Astrocyte of the hippocampus (primary cell): Measurements from ENCODE around the gene DRAM1.
A peak's percentile ranks its signal among the peaks of the same experiment; 100 is the strongest.
"Not testable (repeated sequence)": the region's sequence is repeated elsewhere in the genome, so short reads cannot be mapped to it uniquely, and the experiment has no call there.

ENCODE experiments used
- DNase-seq: peaks from one replicate; pipeline ENCODE4 v3.0.0; 2011; ENCODE audit warnings: low read depth, low spot score

The DRAM1 gene

DNA sequence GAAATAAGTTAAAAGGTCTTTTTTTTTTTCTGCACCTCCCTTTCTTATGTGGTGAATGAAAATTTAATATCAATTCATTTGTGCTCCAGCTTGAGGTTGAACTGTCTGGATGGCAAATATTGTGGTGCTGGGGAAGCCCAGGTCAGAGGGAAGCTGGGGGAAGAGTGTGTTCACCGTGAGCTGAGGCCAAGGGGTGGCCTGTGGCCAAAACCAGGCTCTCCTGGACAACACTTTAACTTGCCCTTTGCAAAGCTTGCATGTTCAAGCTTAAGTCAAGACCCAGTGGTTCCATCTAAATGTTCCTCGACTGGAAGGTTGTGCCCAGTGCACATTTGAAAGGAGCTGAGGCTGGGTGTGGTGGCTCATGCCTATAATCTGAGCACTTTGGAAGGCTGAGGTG lies 28.8 kb downstream of the DRAM1 start:
- DNase-seq: no peak

DNA sequence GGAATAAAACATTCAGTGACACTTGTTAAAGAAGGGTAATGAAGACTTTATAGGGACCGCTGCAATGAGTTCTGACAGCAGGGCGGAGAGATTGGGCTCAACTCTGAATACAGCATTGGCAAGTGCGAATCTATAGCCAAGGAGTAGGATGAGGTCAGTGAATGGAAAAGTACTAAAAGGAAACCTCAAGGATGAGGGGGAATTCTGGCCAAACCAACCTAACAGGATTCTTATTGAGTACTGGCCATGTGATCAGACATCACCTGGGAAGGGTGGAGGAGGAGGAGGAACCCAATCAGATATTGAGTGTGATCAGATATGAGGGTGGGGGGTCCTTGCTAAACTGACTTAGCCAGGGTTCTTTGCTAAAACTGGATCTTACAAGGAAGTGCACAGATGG lies 31.0 kb downstream of the DRAM1 start:
- DNase-seq: no peak

DNA sequence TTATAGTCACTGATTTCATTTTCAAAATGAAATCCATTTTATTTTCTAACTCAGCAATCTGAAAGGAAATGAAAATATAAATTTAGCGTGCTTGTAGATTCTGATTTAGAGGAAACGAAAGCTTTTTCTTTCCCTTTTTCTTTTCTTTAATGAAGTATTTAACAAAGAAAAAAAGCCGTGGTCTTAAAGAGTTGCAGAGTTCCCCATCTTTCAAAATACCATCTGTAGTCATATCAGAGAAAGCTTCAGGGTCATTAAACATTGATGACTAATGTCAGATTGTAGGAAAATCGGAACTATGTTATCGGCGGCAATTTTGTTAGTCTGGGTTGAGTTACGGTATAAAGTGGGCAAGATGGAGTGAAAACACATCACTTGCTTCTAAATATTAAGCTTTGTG lies 32.3 kb downstream of the DRAM1 start:
- DNase-seq: no peak

DNA sequence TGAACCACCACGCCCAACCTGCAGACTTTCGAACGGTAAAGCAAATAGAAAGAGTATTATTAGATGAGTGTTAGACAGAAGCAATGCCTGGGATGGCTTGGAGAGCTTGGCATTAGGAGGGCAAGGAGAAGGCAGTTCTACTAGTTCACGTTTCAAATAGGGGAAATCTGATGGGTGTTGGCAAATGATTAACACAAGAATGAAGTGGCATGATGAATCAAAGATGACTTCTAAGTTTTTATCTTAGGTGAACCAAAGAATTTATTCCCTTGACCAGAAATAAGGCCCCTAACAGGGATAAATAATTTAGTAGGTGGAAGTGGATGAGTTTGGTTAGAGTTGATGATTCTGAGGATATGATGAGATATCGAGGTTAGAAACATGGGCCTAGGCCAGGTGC lies 38.5 kb downstream of the DRAM1 start:
- DNase-seq: no peak

DNA sequence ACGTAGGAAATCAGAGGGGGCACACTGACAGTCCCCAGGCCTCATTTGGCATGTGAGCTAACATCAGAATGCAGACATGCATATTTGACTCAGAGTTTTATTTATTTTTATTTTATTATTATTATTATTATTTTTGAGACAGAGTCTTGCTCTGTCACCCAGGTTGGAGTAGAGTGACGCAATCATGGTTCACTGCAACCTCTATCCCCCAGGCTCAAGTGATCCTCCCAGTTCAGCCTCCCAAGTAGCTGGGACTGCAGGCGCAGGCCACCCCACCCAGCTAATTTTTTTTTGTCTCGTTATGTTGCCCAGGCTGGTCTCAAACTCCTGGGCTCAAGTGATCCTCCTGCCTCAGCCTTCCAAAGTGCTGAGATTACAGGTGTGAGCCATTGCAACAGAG lies 41.4 kb downstream of the DRAM1 start:
- not testable (repeated sequence) for DNase-seq

DNA sequence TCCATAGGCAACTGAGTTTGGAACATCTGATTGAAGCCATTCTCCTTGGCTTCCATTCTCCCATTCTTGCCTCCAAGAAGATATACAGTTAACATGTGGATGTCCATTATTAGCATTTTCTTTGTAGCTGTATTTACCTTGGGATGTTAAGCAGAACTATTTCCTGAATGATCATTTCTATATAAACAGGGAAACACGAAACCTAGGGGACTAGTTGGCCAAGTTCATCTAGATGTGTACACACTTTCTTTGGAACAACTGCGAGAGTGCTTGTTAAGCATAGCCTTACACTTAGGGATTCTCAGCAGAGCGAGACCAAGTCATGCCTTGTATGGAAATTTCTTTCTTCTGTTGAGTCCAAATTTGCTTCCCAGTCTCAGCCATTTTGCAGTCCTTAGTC lies 42.1 kb downstream of the DRAM1 start:
- no peak for DNase-seq

DNA sequence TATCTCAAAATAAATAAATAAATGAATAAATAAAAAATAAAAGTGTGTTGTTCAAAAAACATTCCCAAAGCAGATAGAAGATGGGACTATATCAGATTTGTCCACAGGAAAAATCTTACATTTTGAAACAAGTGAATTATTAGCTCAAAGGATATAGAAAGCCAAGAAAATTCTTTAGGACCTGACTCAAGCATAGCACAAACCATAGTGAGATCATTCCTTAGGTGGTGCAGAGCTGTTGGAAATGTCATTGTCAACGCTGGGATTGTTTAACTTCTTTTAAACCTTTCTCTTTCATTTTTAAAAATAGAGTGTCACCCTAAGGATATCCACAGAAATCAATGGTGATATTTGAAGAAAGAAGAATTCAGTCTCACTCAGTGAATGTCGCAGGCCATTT lies 43.5 kb downstream of the DRAM1 start:
- DNase-seq: no peak

DNA sequence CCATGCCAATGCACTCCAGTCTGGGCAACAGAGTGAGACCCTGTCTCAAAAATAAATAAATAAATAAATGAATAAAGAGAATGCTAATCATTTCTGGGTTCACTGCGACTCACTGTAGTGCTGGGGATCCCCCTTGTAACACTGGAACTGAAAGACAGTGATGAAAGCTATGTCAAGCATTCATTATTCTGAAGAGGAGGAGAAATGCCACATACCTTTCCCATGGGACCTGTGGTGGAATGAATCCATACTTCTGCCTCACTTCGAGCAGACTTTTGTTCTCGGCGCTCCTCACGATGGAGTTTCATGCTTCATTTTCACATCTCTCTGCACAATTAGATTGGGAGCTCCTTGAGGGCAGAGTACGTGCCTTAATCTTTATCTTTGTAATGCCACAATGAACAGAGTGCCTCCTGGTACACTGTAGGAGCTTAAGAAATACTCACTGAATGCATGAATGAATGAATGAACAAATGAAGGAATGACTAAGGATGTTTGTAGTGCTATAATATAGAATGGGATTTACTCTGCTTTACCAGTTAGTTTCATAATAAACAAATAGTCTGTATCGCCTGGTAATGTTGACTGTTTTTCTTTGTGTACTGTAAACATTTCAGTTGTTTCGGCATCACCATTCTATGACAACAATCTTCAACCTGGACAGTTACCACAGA lies 45.8 kb downstream of the DRAM1 start:
- DNase-seq: no peak

DNA sequence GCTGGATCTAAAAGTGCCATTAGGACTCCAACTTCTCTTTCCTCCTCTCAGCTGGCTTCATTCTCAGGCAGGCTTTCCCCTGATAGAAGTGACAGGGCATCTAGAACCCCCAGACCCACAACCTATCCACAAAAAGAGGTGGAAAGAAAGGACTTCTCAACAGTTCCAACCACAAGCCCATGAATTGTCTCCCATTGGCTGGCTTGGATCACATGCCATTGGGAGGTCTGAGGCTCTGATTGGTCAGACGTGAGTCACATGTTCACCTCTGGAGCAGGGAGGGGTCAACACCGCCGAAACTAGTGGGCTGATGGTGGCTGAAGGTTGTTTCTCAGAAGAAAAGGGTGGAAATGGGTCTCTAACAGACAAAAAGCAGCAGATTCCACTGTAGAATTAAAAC lies 47.2 kb downstream of the DRAM1 start:
- peak; percentile 10 for DNase-seq

DNA sequence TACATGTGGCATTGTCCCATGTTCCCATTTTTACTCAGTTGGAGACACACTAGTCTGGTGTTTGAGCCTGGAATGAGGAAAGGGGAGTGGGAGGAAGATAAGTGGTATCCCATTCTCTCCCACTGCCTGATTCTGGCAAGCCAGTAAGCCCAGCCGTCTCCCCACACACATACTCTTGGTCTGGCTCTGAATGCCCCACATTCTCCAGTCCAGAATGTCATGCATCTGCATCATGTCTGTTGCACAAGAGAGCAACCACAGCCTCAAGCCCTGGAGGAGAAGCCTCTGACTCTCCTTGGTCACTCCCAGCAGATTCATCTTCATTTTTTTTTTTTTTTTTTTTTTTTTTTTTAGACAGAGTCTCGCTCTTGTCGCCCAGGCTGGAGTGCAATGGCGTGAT lies 48.0 kb downstream of the DRAM1 start:
- DNase-seq: peak; percentile 92

DNA sequence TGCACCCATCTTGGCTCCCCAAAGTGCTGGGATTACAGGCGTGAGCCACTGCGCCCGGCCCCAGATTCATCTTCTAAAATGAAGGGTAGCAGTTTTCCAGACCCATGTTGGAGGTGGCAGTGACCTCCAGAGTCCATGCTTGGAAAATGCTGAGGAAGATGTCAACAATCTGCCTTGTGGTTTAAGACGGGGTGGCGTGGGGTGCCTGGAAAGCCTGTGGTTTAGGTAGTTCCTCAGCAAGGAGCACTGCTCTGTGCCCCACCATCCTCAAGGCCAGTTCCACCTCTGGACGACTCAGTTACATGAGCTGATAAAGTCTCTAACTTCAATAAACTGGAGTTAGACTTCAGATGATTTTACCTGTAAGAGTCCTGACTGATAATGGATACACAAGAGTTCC lies 48.6 kb downstream of the DRAM1 start:
- DNase-seq: peak; percentile 18

DNA sequence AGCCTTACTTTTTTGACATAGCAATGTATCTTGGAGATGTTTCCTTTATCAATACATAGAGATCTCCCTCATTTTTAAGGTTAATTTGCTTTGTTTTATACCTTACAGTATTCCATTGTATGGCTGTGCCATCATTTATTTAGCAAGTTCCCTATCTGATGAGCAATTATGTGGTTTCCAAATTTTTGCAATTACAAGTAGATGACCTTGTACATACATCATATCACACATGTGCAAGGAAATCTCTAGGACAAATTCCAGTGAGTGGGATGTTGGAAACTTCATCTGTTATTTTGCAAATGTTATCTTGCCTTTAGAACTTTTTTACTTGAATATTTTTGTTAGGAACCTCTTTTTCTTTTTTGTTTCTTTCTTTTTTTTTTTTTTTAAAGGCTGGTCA lies 49.7 kb downstream of the DRAM1 start:
- DNase-seq: no peak

DNA sequence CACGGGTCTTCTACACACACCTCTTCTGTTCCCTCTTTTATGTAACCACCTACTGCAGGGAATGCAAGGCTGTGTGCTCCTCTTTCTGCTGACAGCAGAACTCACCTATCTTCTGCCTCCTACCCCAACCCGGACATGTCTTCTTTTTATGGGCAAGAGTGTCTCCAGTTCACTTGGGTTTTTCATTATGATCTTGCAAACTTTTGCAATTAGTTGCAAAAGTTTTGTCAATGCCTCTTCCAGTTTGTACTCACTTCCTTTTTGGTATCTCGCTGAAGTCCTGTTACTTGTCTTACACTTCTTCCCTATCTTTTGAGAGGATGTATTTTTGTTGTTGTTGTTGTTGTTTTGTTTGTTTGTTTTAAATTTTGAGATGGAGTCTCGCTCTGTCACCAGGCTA lies 50.6 kb downstream of the DRAM1 start:
- DNase-seq: no peak

DNA sequence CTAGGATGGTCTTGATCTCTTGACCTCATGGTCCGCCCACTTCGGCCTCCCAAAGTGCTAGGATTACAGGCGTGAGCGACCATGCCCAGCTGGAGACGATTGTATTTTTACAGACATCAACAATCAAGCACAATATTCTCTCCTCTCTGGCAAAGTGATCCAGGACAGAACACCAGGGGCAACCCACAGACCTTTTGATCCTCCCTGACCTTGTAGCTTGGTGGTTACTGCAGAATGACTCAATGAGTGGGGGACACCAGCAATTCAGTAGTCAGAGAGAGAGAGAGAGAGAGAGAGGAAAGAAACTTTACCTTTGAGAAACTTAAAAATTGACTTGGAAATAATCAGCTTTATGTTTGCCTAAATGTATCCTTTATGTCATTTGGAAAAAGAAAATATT lies 51.2 kb downstream of the DRAM1 start:
- no peak for DNase-seq

DNA sequence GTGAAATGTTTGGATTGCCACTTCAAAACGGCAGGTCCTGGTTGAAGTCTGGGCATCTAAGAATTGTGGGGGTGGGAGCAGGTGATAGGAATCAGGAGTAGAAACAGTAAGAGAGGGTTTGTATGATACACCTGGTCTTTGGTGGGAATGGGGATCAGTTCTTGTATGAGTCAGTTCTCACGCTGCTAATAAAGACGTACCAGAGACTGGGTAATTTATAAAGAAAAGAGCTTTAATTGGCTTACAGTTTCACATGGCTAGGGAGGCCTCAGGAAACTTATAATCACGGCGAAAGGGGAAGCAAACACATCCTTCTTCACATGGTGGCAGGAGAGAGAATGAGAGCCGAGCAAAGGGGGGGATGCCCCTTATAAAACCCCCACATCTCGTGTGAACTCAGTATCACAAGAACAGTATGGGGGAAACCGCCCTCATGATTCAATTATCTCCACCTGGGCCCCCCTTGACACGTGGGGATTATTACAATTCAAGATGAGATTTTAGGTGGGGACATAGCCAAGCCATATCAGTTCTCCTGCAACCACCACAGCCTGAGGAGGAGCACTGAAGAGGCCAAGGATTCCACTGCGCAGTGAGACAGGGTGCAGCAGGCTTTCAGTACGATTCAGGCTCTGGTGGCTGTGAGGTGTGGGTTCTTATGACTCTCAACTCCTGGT lies 52.1 kb downstream of the DRAM1 start:
- DNase-seq: no peak

DNA sequence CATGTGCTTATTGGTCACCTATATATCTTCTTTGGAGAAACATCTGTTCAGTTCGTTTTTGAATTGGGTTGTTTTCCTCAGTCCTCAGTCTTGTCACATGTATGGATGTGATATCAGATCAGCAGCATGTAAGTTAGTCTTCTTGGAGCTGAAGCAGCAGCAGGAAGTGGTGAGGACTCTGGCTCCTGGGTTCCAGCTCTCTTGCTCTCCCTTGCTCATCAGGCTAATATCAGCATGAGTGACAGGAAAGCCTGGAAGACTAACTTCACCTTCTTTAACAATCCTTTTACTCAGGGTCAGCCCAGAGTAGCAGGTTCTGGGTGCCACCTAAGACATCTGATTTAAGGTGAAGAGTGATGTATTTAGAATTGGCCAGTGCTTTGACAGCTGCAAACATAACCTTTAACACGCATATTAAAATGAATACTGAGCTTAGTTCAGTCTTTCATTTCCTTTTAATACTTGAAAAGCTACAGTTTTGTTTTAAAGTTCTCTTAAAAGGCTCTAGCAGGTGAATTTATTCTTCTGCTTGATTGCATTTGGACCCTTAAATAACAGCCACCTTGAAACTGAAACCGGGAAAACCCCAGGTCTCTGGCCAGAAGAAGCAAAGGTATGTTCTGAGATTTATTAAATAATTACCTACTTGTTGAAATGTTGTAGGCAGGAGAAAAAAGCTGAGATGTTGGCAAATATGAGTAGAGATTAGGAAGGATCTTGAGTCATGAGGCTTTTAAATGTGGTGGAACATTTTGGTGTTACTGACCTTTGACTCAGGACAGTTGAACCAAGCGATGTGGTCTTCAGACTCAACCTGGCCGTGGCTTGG lies 54.3 kb downstream of the DRAM1 start:
- no peak for DNase-seq

DNA sequence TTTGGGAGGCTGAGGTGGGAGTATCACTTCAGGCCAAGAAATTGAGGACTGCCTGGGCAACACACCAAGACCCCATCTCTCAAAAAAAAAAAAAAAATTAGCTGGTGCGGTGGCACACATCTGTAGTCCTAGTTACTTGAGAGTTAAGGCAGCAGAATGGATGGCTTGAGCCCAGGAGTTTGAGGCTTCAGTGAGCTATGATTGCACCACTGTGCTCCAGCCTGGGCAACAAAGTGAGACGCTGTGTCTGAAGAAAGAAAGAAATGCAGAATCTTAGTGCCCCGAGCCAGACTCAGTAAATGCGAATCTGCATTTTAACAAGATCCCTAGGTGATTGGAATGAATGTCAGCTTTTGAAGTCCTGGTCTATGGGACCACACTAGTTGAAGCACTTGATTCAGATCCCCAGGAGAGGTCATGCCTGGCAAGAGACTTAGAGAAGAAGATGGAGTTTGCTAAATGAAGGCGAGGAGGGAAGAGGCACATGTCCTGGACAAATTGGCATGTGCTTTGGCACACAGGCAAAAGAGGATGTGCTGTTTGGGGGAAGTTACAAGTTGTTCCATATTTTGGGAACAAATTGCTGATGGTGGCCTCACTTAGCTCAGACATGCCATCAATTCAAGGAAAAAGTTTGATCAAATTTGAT lies 56.6 kb downstream of the DRAM1 start:
- no peak for DNase-seq

DNA sequence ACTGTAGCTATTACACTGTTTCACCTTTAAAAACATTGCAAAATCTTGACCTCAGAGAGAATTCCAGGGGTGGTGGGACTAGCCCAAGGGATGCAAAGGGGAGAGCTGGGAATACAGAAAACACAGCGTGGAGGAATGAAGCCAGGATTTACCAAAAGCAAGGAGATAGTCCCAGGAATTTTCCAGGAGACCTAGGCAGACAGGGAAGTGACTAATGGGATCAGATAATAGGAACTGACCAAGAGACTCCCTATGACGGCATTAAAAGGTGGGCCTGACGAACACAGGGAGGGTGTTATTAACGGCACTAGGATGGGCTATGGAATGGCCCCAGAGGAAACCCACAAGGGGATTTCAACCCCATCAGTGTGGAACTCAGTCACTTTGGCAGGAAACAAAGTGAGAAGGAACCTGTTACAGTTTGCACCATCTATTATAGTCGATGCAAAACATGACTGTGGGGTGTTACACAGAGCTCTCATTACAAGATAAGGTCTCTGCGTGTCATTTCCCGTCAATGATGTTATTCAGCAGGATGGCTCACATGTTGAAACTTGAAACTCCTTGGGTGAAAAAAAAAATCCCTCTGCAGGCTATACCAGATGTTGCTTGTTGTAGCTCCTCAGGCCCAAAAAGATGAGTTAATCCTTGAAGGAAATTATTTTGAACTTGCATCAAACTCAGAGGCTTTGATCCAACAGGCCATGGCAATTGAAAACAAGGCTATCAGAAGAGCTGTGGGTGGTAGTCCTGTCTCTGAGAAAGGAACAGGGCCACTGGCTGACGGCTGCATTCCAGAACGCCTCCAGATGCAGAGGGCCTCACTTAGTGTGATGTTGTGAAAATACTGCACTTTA lies 58.7 kb downstream of the DRAM1 start:
- no peak for DNase-seq

DNA sequence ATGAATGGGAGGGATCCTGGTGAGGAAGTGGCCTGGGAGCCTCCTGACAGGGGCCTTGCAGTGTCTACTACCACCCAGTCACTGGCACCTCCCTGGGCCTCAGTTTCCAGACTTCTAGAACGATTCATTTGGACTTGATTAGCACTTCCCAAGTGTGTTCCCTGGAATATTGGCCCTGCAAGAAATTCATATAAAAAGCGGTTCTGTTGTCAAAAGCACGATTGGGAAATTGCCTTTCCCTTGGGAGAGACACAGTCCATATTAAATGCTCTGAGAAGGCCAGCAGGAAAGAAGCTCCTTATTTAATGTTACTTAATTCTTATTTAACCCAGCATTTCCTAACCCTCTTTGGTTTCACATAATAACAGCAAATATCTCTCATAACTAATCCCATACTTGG lies 61.9 kb downstream of the DRAM1 start:
- no peak for DNase-seq

DNA sequence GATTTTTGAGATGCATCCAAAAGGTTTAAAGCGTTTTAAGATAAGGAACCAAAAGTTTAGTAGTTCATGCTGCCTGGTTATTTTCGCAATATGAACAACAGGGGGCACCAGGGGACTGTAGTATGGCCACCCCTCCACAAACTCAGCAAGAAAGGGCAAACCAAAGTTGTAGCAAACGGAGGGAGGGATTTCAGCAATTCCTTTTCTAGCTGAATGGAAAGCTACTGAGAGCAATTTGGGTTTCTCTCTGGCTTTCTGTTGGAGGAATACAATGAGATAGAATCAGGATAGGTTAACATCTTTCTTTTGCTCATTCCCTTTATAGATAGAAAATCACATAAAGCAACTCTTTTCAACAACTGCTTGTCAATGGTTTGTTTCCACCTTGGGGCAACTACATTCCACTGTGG lies 62.5 kb downstream of the DRAM1 start:
- peak; percentile 86 for DNase-seq

DNA sequence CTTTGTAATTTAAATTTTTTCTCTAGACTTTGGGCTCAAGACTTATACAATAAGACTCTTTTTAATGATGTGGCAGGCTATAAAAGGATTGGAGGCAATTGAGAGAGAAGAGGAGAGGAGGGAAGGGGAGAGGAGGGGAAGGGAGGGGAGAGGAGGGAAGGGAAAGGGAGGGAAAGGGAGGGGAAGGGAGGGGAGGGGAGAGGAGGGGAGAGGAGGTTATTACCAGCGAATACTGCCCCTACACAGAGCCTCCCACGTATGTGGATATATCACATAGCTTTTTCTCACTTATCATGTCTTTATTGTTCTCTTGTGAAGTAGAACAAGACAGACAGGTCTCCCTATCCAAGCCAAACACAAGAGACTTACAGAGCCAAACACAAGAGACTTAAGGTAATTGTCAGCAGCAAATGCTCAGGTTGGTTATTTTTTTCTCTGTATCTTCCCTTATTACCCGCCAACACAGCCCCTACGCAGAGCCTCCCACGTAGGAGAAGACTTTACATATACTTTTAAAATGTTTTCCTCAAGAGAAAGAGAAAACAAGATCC lies 63.1 kb downstream of the DRAM1 start:
- no peak for DNase-seq
